MM.1S (cell line): ENCODE measurements around the gene PPP1R9A.

Source experiments
- DNase-seq: peaks from one replicate; pipeline ENCODE4 v3.0.0-alpha.2; 2015
- H2AFZ ChIP-seq: fragments of 300-600 bp; sonication (generic); 2 replicates; pipeline ENCODE4 v1.6.0; 2016; ENCODE audit warnings: antibody characterized with exemption, low read length
- H3F3A ChIP-seq: fragments of 300-600 bp; sonication (generic); 2 replicates; pipeline ENCODE4 v1.6.1; 2016; ENCODE audit warnings: mild to moderate bottlenecking, antibody characterized with exemption, low read length, moderate library complexity, mixed read lengths; ENCODE audit not compliant: insufficient read depth
- H3K27ac ChIP-seq: fragments of 300-600 bp; sonication (generic); 2 replicates; pipeline ENCODE4 v1.5.1; 2016; ENCODE audit warnings: mild to moderate bottlenecking, low read length
- H3K27me3 ChIP-seq: fragments of 300-600 bp; sonication (generic); replicated peaks from 2 replicates; pipeline ENCODE4 v1.6.0; 2016; ENCODE audit warnings: low read length; ENCODE audit not compliant: insufficient read depth
- H3K36me3 ChIP-seq: fragments of 300-600 bp; sonication (generic); replicated peaks from 2 replicates; pipeline ENCODE4 v1.6.1; 2016; ENCODE audit warnings: mild to moderate bottlenecking, low read length, mixed read lengths; ENCODE audit not compliant: insufficient read depth
- H3K4me1 ChIP-seq: fragments of 300-600 bp; sonication (generic); 2 replicates; pipeline ENCODE4 v1.6.1; 2016; ENCODE audit warnings: low read length, mixed read lengths
- H3K4me2 ChIP-seq: fragments of 300-600 bp; sonication (generic); 2 replicates; pipeline ENCODE4 v1.6.0; 2016; ENCODE audit warnings: low read depth, low read length
- H3K4me3 ChIP-seq: fragments of 300-600 bp; sonication (generic); 2 replicates; pipeline ENCODE4 v1.5.1; 2016; ENCODE audit warnings: low read length, mixed read lengths
- H3K79me2 ChIP-seq: fragments of 300-600 bp; sonication (generic); 2 replicates; pipeline ENCODE4 v1.6.1; 2016; ENCODE audit warnings: mixed run types, low read length, mixed read lengths
- H3K9ac ChIP-seq: fragments of 300-600 bp; sonication (generic); 2 replicates; pipeline ENCODE4 v1.6.1; 2016; ENCODE audit warnings: low read length, mixed read lengths
- H3K9me2 ChIP-seq: fragments of 300-600 bp; sonication (generic); replicated peaks from 2 replicates; pipeline ENCODE4 v1.6.1; 2016; ENCODE audit warnings: mild to moderate bottlenecking, low read length, mixed read lengths; ENCODE audit not compliant: insufficient read depth
- H3K9me3 ChIP-seq: fragments of 300-600 bp; sonication (generic); replicated peaks from 2 replicates; pipeline ENCODE4 v1.6.1; 2016; ENCODE audit warnings: mild to moderate bottlenecking, low read length, mixed read lengths; ENCODE audit not compliant: insufficient read depth
- H4K20me1 ChIP-seq: fragments of 300-600 bp; sonication (generic); 2 replicates; pipeline ENCODE4 v1.6.1; 2016; ENCODE audit warnings: mild to moderate bottlenecking, low read length, moderate library complexity, mixed read lengths; ENCODE audit not compliant: insufficient read depth
- EZH2 ChIP-seq: fragments of 300-600 bp; sonication (generic); optimal IDR thresholded peaks from 2 replicates; pipeline ENCODE3; 2017; ENCODE audit warnings: low read depth, mild to moderate bottlenecking, antibody characterized with exemption, low read length, mixed read lengths
- EZH2phosphoT487 ChIP-seq: fragments of 300-600 bp; sonication (generic); IDR thresholded peaks from 2 replicates; pipeline ENCODE4 v1.6.1; 2018; ENCODE audit warnings: antibody characterized with exemption, low read length
- TF ChIP-seq, protein P1 (sequence below): fragments of 300-600 bp; sonication (generic); IDR thresholded peaks from 2 replicates; pipeline ENCODE4 v1.5.1; 2016; ENCODE audit warnings: antibody characterized with exemption, low read length, mixed read lengths

PPP1R9A gene

DNA sequence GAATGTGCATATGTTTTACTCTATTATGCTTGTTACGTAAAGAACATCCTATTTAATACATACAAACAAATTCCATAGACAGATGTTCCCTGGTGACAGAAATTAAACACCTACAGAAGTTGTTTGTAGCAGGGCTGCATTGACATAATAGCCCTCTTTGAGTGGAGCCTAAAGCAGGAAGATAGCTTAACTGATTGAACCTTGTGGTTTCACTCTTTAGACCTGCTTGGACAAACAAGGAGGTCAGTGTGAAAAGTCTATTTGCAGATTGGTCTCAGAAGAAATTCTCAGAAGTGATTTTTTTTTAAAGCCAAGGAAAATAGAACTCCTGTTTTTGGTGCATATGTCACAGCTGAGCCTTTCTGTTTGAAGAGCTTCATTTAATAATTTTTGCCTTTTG lies 121.3 kb downstream of the PPP1R9A start:
- Histone ChIP-seq H4K20me1 (no peaks in the 10 kb centered on the region), H3K9me2 (no peaks in the 10 kb centered on the region), H3K4me2 (no peak overlapping the region), H3K27me3 (no peaks in the 10 kb centered on the region), H3K9me3 (no peaks in the 10 kb centered on the region), H3F3A (no peaks in the 10 kb centered on the region), H3K79me2 (no peaks in the 10 kb centered on the region), H3K4me3 (no peak overlapping the region), H3K36me3 (no peaks in the 10 kb centered on the region), H3K4me1 (no peaks in the 10 kb centered on the region), H3K27ac (no peak overlapping the region), H3K9ac (no peak overlapping the region), H2AFZ (no peak overlapping the region)
- DNase-seq = peak; percentile 44
- no peak for TF ChIP-seq EZH2phosphoT487
- no peak for TF ChIP-seq EZH2

DNA sequence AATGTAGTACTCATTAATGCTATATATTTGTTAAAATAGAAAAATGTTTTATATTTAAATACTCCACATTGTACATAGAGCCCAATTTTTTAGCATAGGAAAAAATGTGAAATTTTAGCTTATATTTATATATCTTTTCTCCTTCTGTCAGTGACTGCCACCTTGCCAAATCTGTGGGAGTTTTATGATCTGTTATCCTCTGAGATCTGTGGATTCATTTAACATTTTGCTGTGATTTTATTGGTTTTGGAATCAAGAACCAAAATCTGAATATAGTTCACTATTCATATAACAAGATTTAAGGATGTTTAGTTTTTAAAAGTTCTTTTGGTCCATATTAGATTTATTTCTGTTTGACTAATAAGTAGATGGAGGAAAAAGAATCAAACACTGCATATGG lies 127.9 kb downstream of the PPP1R9A start:
- no peak overlapping the region for H3K4me2 ChIP-seq
- H3K36me3 ChIP-seq = no peaks in the 10 kb centered on the region
- DNase-seq = no peak
- H4K20me1 ChIP-seq = no peaks in the 10 kb centered on the region
- H3K9ac ChIP-seq = no peak overlapping the region
- H3K79me2 ChIP-seq = no peaks in the 10 kb centered on the region
- no peaks in the 10 kb centered on the region for H3K4me1 ChIP-seq
- H3F3A ChIP-seq = no peaks in the 10 kb centered on the region
- H3K9me2 ChIP-seq = no peaks in the 10 kb centered on the region
- H3K4me3 ChIP-seq = no peak overlapping the region
- H3K9me3 ChIP-seq = no peaks in the 10 kb centered on the region
- H3K27ac ChIP-seq = no peak overlapping the region
- TF ChIP-seq EZH2phosphoT487 (no peak), EZH2 (no peak)
- TF ChIP-seq, protein P1, sequence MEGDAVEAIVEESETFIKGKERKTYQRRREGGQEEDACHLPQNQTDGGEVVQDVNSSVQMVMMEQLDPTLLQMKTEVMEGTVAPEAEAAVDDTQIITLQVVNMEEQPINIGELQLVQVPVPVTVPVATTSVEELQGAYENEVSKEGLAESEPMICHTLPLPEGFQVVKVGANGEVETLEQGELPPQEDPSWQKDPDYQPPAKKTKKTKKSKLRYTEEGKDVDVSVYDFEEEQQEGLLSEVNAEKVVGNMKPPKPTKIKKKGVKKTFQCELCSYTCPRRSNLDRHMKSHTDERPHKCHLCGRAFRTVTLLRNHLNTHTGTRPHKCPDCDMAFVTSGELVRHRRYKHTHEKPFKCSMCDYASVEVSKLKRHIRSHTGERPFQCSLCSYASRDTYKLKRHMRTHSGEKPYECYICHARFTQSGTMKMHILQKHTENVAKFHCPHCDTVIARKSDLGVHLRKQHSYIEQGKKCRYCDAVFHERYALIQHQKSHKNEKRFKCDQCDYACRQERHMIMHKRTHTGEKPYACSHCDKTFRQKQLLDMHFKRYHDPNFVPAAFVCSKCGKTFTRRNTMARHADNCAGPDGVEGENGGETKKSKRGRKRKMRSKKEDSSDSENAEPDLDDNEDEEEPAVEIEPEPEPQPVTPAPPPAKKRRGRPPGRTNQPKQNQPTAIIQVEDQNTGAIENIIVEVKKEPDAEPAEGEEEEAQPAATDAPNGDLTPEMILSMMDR = no peak
- no peak overlapping the region for H2AFZ ChIP-seq
- H3K27me3 ChIP-seq = no peaks in the 10 kb centered on the region

- H3K36me3 ChIP-seq = no peaks in the 10 kb centered on the region
- H3K27ac ChIP-seq = no peak overlapping the region
- TF ChIP-seq EZH2 (no peak), EZH2phosphoT487 (no peak)
- TF ChIP-seq, protein P1 = no peak
- 0 out of 2 replicates have a peak, but pooled peaks cover 3% of the 10 kb centered on the region for H3K4me1 ChIP-seq
- H3K4me2 ChIP-seq = no peak overlapping the region
- H3K9me3 ChIP-seq = no peaks in the 10 kb centered on the region
- H3K79me2 ChIP-seq = no peaks in the 10 kb centered on the region
- no peaks in the 10 kb centered on the region for H3K9me2 ChIP-seq
- no peak overlapping the region for H3K4me3 ChIP-seq
- no peak overlapping the region for H3K9ac ChIP-seq
- H4K20me1 ChIP-seq = no peaks in the 10 kb centered on the region
- no peaks in the 10 kb centered on the region for H3F3A ChIP-seq
- H3K27me3 ChIP-seq = no peaks in the 10 kb centered on the region
- no peak overlapping the region for H2AFZ ChIP-seq
- DNase-seq = no peak
Observed at GRCh38 chr7:95041031-95041430, 133.6 kb downstream of the PPP1R9A start.

GRCh38 chr7:95045236-95045923 lies 138.0 kb downstream of the PPP1R9A start:
- peak; percentile 23 for DNase-seq
- H3K27ac ChIP-seq = no peak overlapping the region
- no peaks in the 10 kb centered on the region for H3K27me3 ChIP-seq

More at GRCh38 chr7:95045236-95045923, 138.0 kb downstream of the PPP1R9A start:
- Histone ChIP-seq H3K4me2 (no peak overlapping the region), H3K9me2 (no peaks in the 10 kb centered on the region), H3F3A (no peaks in the 10 kb centered on the region), H4K20me1 (no peaks in the 10 kb centered on the region), H3K79me2 (no peaks in the 10 kb centered on the region), H2AFZ (no peak overlapping the region), H3K9ac (no peak overlapping the region), H3K9me3 (no peaks in the 10 kb centered on the region), H3K4me3 (no peak overlapping the region), H3K4me1 (0 out of 2 replicates have a peak, but pooled peaks cover 3% of the 10 kb centered on the region), H3K36me3 (no peaks in the 10 kb centered on the region)
- no peak for TF ChIP-seq EZH2phosphoT487
- TF ChIP-seq, protein P1 = peak; percentile 40
